MCF 10A (cell line): ENCODE measurements around the gene SLC9C1. TPM values are rescaled to one million over a fixed set of nuclear protein-coding genes. Genes with fewer than 3 reads are reported as not detected.
A peak's percentile ranks its signal among the peaks of the same experiment; 100 is the strongest.

Source experiments
- BruUV-seq: library from RNA; stranded (reverse); fragments of 400-500 nt; replicated peaks from 2 replicates; lab custom pipeline; 2021; lab: Mats Ljungman, UMichigan
- CTCF ChIA-PET: fragments of 300-600 bp; sonication (Branson Sonifier 250); formaldehyde crosslinking; extraction: SDS; loops from one replicate; lab custom pipeline; 2021; ENCODE audit warnings: antibody characterized with exemption, inconsistent platforms; lab: Yijun Ruan, JAX
- POLR2A ChIA-PET: fragments of 300-600, 350-650 bp; sonication (Branson Sonifier 250); formaldehyde crosslinking; extraction: SDS; loops from one replicate; lab custom pipeline; 2020; ENCODE audit warnings: antibody characterized with exemption, inconsistent platforms; lab: Yijun Ruan, JAX
- DNase-seq: peaks from one replicate; pipeline ENCODE4 v3.0.0-alpha.2; 2018; ENCODE audit not compliant: unreplicated experiment
- H3K27ac Mint-ChIP-seq: one replicate; pipeline ENCODE4 v1.8.0; 2022; ENCODE audit warnings: mild to moderate bottlenecking, low read depth, mixed read lengths; ENCODE audit not compliant: unreplicated experiment
- H3K27me3 Mint-ChIP-seq: one replicate; pipeline ENCODE4 v1.8.0; 2022; ENCODE audit warnings: mixed read lengths; ENCODE audit not compliant: insufficient read depth, unreplicated experiment
- H3K36me3 Mint-ChIP-seq: one replicate; pipeline ENCODE4 v1.8.0; 2022; ENCODE audit warnings: mild to moderate bottlenecking, moderate library complexity, mixed read lengths; ENCODE audit not compliant: insufficient read depth, unreplicated experiment
- H3K4me1 Mint-ChIP-seq: one replicate; pipeline ENCODE4 v1.8.0; 2022; ENCODE audit warnings: mixed read lengths; ENCODE audit not compliant: insufficient read depth, unreplicated experiment
- H3K4me3 Mint-ChIP-seq: one replicate; pipeline ENCODE4 v1.8.0; 2022; ENCODE audit warnings: mild to moderate bottlenecking, moderate library complexity, mixed read lengths; ENCODE audit not compliant: unreplicated experiment
- H3K9me3 Mint-ChIP-seq: one replicate; pipeline ENCODE4 v1.8.0; 2022; ENCODE audit warnings: mixed read lengths; ENCODE audit not compliant: unreplicated experiment
- CTCF ChIP-seq: fragments of 200-600 bp; IDR thresholded peaks from one replicate; pipeline ENCODE4 v1.8.0; 2022; ENCODE audit warnings: antibody characterized with exemption, mild to moderate bottlenecking; ENCODE audit not compliant: unreplicated experiment
- intact Hi-C: fragments of 100-400 bp; cut with micrococcal nuclease; formaldehyde crosslinking; loops from 2 replicates; pipeline ENCODE4 v1.14.1; 2022
- total RNA-seq: library from RNA; stranded (reverse); gene quantifications from 2 replicates; pipeline ENCODE4 v1.2.3, GENCODE V29; 2022

Gene SLC9C1
- total RNA-seq, 1 experiment from 2014 or later: not detected

- ChIA-PET CTCF (interaction anchor here (0.6 to 1.7 kb wide), 7 partner anchors 14 to 222 kb away, joined by 3 to 11 read pairs (median 4); no protein-coding TSS in a partner anchor), POLR2A (no interaction called here)
- TF ChIP-seq CTCF: no peak
- Mint-ChIP-seq H3K4me3 (peak overlapping the region; percentile 73), H3K27me3 (no peaks in the 10 kb centered on the region), H3K9me3 (no peaks in the 10 kb centered on the region), H3K36me3 (no peaks in the 10 kb centered on the region), H3K27ac (no peak overlapping the region), H3K4me1 (no peaks in the 10 kb centered on the region)
- BruUV-seq: no TSS peak
- DNase-seq: no peak
- intact Hi-C loops: no loop called here
Measured at GRCh38 chr3:112331851-112332250, 37.8 kb upstream of the SLC9C1 start.

- DNase-seq: peak; percentile 73
- ChIA-PET POLR2A (interaction anchor here (1.0 to 1.1 kb wide), 2 partner anchors 34 to 193 kb away, joined by 3 to 7 read pairs; partner anchors contain the start of gene SLC9C1), CTCF (interaction anchor here (0.8 to 8.9 kb wide), 12 partner anchors 18 to 205 kb away, joined by 3 to 97 read pairs (median 5); partner anchors contain the start of gene SLC9C1)
- no peaks in the 10 kb centered on the region for H3K4me1 Mint-ChIP-seq
- intact Hi-C loops: loop anchor here (1.0 kb wide), 4 partner anchors 34 to 192 kb away; no protein-coding TSS in a partner anchor
- no peak overlapping the region for H3K4me3 Mint-ChIP-seq
- H3K27me3 Mint-ChIP-seq: no peaks in the 10 kb centered on the region
- TF ChIP-seq CTCF: peak; percentile 54
- no peaks in the 10 kb centered on the region for H3K9me3 Mint-ChIP-seq
- no peak overlapping the region for H3K27ac Mint-ChIP-seq
- BruUV-seq: no TSS peak
- no peaks in the 10 kb centered on the region for H3K36me3 Mint-ChIP-seq
Measured at GRCh38 chr3:112327371-112327951, 33.4 kb upstream of the SLC9C1 start.

GRCh38 chr3:112321867-112322652 is 28.0 kb upstream of the SLC9C1 start:
- Mint-ChIP-seq H3K27me3 (no peaks in the 10 kb centered on the region), H3K4me3 (no peak overlapping the region), H3K36me3 (no peaks in the 10 kb centered on the region), H3K27ac (no peak overlapping the region), H3K9me3 (no peaks in the 10 kb centered on the region), H3K4me1 (peaks cover 20% of the 10 kb centered on the region)
- no TSS peak for BruUV-seq
- ChIA-PET CTCF (interaction anchor here (0.6 to 8.9 kb wide), 7 partner anchors 17 to 279 kb away, joined by 3 to 97 read pairs (median 4); partner anchors contain the start of gene SLC9C1), POLR2A (interaction anchor here (0.7 to 4.9 kb wide), 4 partner anchors 13 to 318 kb away, joined by 3 to 40 read pairs (median 3); no protein-coding TSS in a partner anchor)
- intact Hi-C loops: no loop called here
- no peak for TF ChIP-seq CTCF
- DNase-seq: no peak

- H3K27me3 Mint-ChIP-seq: no peaks in the 10 kb centered on the region
- no peak overlapping the region for H3K4me3 Mint-ChIP-seq
- H3K9me3 Mint-ChIP-seq: no peaks in the 10 kb centered on the region
- peaks cover 20% of the 10 kb centered on the region for H3K4me1 Mint-ChIP-seq
- ChIA-PET POLR2A (interaction anchor here (0.6 to 4.9 kb wide), 7 partner anchors 12 to 241 kb away, joined by 3 to 40 read pairs (median 3); partner anchors contain the start of genes ATG3 and SLC35A5), CTCF (interaction anchor here (0.6 to 8.9 kb wide), 4 partner anchors 26 to 199 kb away, joined by 3 to 97 read pairs (median 5); partner anchors contain the start of gene SLC9C1)
- no TSS peak for BruUV-seq
- DNase-seq: no peak
- TF ChIP-seq CTCF: no peak
- no peak overlapping the region for H3K27ac Mint-ChIP-seq
- intact Hi-C loops: no loop called here
- H3K36me3 Mint-ChIP-seq: no peaks in the 10 kb centered on the region
Measured at GRCh38 chr3:112320691-112321090, 26.7 kb upstream of the SLC9C1 start.
